Mesothelial cell of epicardium (in vitro differentiated cells): ENCODE results near the gene TBC1D19. TPM values are rescaled to one million over a fixed set of nuclear protein-coding genes. Genes with fewer than 3 reads are reported as not detected.
A peak's percentile ranks its signal among the peaks of the same experiment; 100 is the strongest.

Source experiments
- DNase-seq, 2 experiments: peaks; one replicate each; pipeline ENCODE4 v3.0.0; 2021; ENCODE audit warnings: low spot score in 2 of 2; ENCODE audit not compliant: unreplicated experiment in 2 of 2
- H3K27ac Mint-ChIP-seq: 2 replicates; pipeline ENCODE4 v1.8.0; 2021; ENCODE audit warnings: mixed read lengths
- H3K27me3 Mint-ChIP-seq: 2 replicates; pipeline ENCODE4 v1.8.0; 2021; ENCODE audit warnings: low read depth, mixed read lengths
- H3K36me3 Mint-ChIP-seq: 2 replicates; pipeline ENCODE4 v1.8.0; 2021; ENCODE audit warnings: mixed read lengths
- H3K4me1 Mint-ChIP-seq: 2 replicates; pipeline ENCODE4 v1.8.0; 2021; ENCODE audit warnings: mixed read lengths
- H3K4me3 Mint-ChIP-seq: 2 replicates; pipeline ENCODE4 v1.8.0; 2021; ENCODE audit warnings: mild to moderate bottlenecking, moderate library complexity, mixed read lengths
- H3K9me3 Mint-ChIP-seq: 2 replicates; pipeline ENCODE4 v1.8.0; 2021; ENCODE audit warnings: mixed read lengths
- total RNA-seq: library from RNA; stranded (reverse); gene quantifications from 3 replicates; pipeline ENCODE4 v1.2.1, GENCODE V29; 2021
- TF ChIP-seq, protein P1 (sequence below): fragments of 200-600 bp; sonication (generic); IDR thresholded peaks from one replicate; pipeline ENCODE4 v1.5.0; 2021; ENCODE audit warnings: antibody characterized with exemption; ENCODE audit not compliant: unreplicated experiment

TBC1D19 gene
- total RNA-seq, 1 donor from 2014 or later = 15.7 TPM

DNA sequence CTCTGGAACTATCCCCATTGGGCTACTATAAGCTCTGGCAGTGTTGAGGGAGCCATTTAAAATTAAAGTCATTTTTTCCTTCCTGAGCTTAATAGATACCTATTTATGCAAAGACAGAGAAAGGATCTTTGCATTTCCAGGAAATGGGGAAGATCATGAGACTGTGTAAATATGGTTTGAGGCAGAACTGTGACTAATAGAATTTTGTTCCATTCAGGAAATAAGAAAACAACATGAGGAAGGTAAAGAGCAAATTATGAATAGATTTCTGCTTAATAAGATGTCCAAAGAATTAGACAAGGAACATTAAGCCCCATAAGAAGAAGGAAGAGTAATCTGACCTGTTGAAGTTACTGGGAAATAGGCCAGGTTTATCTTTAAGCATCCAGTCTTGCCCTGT, 17.8 kb upstream of the TBC1D19 start:
- Mint-ChIP-seq H3K9me3 (peaks cover 6% of the 10 kb centered on the region), H3K4me1 (peaks cover 15% of the 10 kb centered on the region), H3K36me3 (no peaks in the 10 kb centered on the region), H3K27ac (peak overlapping the region; percentile 2), H3K27me3 (no peaks in the 10 kb centered on the region), H3K4me3 (no peak overlapping the region)
- DNase-seq = no peak
- TF ChIP-seq, protein P1, sequence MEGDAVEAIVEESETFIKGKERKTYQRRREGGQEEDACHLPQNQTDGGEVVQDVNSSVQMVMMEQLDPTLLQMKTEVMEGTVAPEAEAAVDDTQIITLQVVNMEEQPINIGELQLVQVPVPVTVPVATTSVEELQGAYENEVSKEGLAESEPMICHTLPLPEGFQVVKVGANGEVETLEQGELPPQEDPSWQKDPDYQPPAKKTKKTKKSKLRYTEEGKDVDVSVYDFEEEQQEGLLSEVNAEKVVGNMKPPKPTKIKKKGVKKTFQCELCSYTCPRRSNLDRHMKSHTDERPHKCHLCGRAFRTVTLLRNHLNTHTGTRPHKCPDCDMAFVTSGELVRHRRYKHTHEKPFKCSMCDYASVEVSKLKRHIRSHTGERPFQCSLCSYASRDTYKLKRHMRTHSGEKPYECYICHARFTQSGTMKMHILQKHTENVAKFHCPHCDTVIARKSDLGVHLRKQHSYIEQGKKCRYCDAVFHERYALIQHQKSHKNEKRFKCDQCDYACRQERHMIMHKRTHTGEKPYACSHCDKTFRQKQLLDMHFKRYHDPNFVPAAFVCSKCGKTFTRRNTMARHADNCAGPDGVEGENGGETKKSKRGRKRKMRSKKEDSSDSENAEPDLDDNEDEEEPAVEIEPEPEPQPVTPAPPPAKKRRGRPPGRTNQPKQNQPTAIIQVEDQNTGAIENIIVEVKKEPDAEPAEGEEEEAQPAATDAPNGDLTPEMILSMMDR = no peak

DNA sequence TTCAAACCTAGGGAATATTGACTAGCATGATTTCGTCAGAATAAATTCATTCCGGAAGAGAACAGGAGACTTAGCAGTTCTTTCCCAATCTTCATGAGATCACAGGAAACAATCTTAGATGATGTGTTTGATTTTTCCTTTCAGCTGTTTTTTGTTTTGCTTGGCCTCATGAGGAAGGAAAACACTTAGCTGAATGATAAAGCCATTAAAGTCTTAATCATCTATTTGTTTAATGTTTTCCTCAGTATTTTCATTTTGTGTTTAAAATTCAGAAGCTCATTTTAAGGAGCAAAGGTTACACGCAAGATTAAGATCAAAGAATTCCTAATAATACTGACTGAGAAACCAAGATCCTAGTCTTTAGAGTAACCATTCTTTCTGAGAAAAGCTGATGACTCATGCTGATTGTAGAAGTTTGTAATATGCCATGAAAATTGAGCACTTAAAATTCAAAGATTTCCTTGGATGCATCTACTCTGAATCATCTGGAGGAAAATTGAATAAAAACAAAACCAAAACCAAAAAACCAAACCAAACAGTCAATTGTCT, 15.4 kb upstream of the TBC1D19 start:
- TF ChIP-seq, protein P1 = no peak
- no peaks in the 10 kb centered on the region for H3K9me3 Mint-ChIP-seq
- no peaks in the 10 kb centered on the region for H3K36me3 Mint-ChIP-seq
- H3K4me3 Mint-ChIP-seq = no peak overlapping the region
- peaks cover 15% of the 10 kb centered on the region for H3K4me1 Mint-ChIP-seq
- peak overlapping the region; percentile 33 for H3K27ac Mint-ChIP-seq
- no peaks in the 10 kb centered on the region for H3K27me3 Mint-ChIP-seq
- DNase-seq = no peak

DNA sequence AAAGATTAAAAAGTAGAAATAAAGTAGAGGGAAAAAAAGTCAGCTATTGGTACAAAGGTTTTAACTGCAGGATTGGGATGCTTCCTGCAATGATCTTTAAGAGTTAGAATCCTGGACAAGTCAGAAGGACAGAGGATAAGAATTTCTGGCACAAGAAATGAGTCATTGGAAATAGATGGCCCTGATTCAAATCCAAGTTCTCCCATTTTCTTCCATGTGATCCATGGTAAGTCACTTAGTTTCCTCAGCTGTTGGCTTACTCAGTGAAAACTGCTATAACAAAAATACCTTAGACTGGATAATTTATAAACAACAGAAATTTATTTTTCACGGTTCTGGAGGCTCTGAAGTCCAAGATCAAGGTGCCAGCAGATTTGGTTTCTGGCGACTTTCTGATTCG, 13.3 kb upstream of the TBC1D19 start:
- H3K4me1 Mint-ChIP-seq = peaks cover 15% of the 10 kb centered on the region
- H3K9me3 Mint-ChIP-seq = no peaks in the 10 kb centered on the region

DNA sequence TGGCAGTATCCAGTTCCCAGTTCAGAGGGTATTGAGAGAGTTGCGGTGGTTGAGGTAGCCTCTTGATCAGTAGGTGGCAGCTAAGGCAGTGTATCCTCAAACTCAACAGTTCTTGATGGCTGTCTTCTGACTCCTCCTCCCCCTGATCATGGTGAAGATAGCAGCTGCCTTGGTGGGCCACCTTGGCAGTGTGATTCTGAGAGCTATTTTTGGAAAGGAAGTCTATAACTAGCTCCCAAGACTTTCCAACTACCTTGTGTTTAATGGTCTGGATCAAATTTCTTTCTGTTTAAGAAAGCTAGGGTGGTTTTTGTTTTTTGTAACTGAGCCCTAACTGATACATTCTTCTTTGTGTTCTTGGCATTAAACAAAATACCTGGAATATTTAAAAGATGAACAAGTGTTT, 10.5 kb upstream of the TBC1D19 start:
- H3K36me3 Mint-ChIP-seq = no peaks in the 10 kb centered on the region
- peaks cover 6% of the 10 kb centered on the region for H3K4me1 Mint-ChIP-seq
- peaks cover 2% of the 10 kb centered on the region for H3K27me3 Mint-ChIP-seq
- TF ChIP-seq, protein P1 = no peak
- no peak overlapping the region for H3K27ac Mint-ChIP-seq
- H3K4me3 Mint-ChIP-seq = no peak overlapping the region
- no peak for DNase-seq
- no peaks in the 10 kb centered on the region for H3K9me3 Mint-ChIP-seq

More for the DNA sequence above, 13.3 kb upstream of the TBC1D19 start:
- H3K36me3 Mint-ChIP-seq = no peaks in the 10 kb centered on the region
- DNase-seq = no peak
- H3K27ac Mint-ChIP-seq = no peak overlapping the region
- TF ChIP-seq, protein P1 = no peak
- H3K4me3 Mint-ChIP-seq = no peak overlapping the region
- H3K27me3 Mint-ChIP-seq = no peaks in the 10 kb centered on the region

DNA sequence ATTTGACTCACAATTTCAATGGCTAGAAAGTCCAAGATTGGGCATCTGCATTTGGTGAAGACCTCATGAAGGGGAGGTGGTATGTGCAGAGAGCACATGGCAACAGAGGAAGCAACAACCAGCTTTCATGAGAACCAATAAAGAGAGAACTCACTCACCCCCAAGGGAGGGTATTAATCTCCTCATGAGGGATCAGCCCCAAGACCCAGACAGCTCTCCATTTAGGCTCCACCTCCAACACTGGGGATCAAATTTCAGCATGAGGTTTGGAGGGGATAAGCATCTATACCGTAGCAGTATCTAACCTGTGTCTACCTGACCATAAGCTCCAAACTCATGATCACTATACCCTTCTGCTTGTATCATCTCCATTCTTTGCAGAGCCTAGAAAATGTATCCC, 9.3 kb upstream of the TBC1D19 start:
- peaks cover 2% of the 10 kb centered on the region for H3K27me3 Mint-ChIP-seq
- H3K4me1 Mint-ChIP-seq = no peaks in the 10 kb centered on the region
- H3K36me3 Mint-ChIP-seq = no peaks in the 10 kb centered on the region
- TF ChIP-seq, protein P1 = no peak
- no peak overlapping the region for H3K4me3 Mint-ChIP-seq
- DNase-seq = no peak
- no peaks in the 10 kb centered on the region for H3K9me3 Mint-ChIP-seq
- no peak overlapping the region for H3K27ac Mint-ChIP-seq
